HepG2 (cell line): Measurements from ENCODE around the gene KLHL3. TPM values are rescaled to one million over a fixed set of nuclear protein-coding genes. Genes with fewer than 3 reads are reported as not detected.

Experiments
- ARID3A ChIP-seq: IDR thresholded peaks from 2 replicates; pipeline ENCODE4 v1.6.1; 2012; ENCODE audit warnings: low read depth, low read length, improper control_type of control experiment
- CCAR2 ChIP-seq: fragments of 200-400 bp; formaldehyde crosslinking; optimal IDR thresholded peaks from 2 replicates; pipeline ENCODE3; 2018; ENCODE audit warnings: low read depth, mild to moderate bottlenecking, low read length, moderate library complexity
- ESRRA ChIP-seq: sonication (generic); formaldehyde crosslinking; IDR thresholded peaks from 2 replicates; pipeline ENCODE4 v1.5.1; 2020; ENCODE audit warnings: mild to moderate bottlenecking, low read depth, missing genetic modification reagents
- ETS1 ChIP-seq: sonication (generic); formaldehyde crosslinking; IDR thresholded peaks from 2 replicates; pipeline ENCODE4 v1.4.0; 2020; ENCODE audit warnings: missing genetic modification reagents
- GFI1 ChIP-seq: sonication (generic); formaldehyde crosslinking; IDR thresholded peaks from 2 replicates; pipeline ENCODE4 v1.5.0; 2020; ENCODE audit warnings: missing genetic modification reagents, mild to moderate bottlenecking, borderline replicate concordance
- HNF4G ChIP-seq, 2 experiments: sonication (generic) in 1 of 2; formaldehyde crosslinking in 1 of 2; IDR thresholded peaks; 2 replicates each; pipeline versions ENCODE4 v1.4.0 to v1.6.1; 2011 to 2020; ENCODE audit warnings: borderline replicate concordance in 2 of 2, low read depth in 2 of 2, mild to moderate bottlenecking in 2 of 2, low read length in 1 of 2, missing genetic modification reagents in 1 of 2, moderate library complexity in 1 of 2
- KDM1A ChIP-seq: IDR thresholded peaks from 2 replicates; pipeline ENCODE4 v1.6.1; 2016; ENCODE audit warnings: missing compliant biosample characterization
- NFYB ChIP-seq: sonication (generic); formaldehyde crosslinking; IDR thresholded peaks from 2 replicates; pipeline ENCODE4 v1.4.0; 2020; ENCODE audit warnings: missing genetic modification reagents
- PLRG1 ChIP-seq: fragments of 450-650 bp; conservative IDR thresholded peaks from 2 replicates; pipeline ENCODE4 v1.6.1; 2016
- SNRNP70 ChIP-seq: fragments of 200-400 bp; formaldehyde crosslinking; IDR thresholded peaks from 2 replicates; pipeline ENCODE4 v1.6.1; 2017; ENCODE audit warnings: mild to moderate bottlenecking, low read depth, low read length, moderate library complexity
- STAT5B ChIP-seq: sonication (generic); formaldehyde crosslinking; IDR thresholded peaks from 2 replicates; pipeline ENCODE4 v1.4.0; 2020; ENCODE audit warnings: missing genetic modification reagents
- THAP9 ChIP-seq: sonication (generic); formaldehyde crosslinking; IDR thresholded peaks from 2 replicates; pipeline ENCODE4; 2020; ENCODE audit warnings: missing genetic modification reagents, mild to moderate bottlenecking, borderline replicate concordance
- THYN1 ChIP-seq: sonication (generic); formaldehyde crosslinking; IDR thresholded peaks from 2 replicates; pipeline ENCODE4 v1.8.1; 2023; ENCODE audit warnings: low read depth, mild to moderate bottlenecking, moderate library complexity, missing genetic modification reagents, borderline replicate concordance
- YEATS2 ChIP-seq: sonication (generic); formaldehyde crosslinking; IDR thresholded peaks from 2 replicates; pipeline ENCODE4 v1.4.0; 2020; ENCODE audit warnings: missing genetic modification reagents, borderline replicate concordance
- ZBTB26 ChIP-seq: IDR thresholded peaks from 2 replicates; pipeline ENCODE4 v1.6.1; 2016; ENCODE audit warnings: missing compliant biosample characterization, missing genetic modification reagents, borderline replicate concordance
- ZMAT5 ChIP-seq: sonication (generic); formaldehyde crosslinking; IDR thresholded peaks from 2 replicates; pipeline ENCODE4 v1.5.0; 2020; ENCODE audit warnings: mild to moderate bottlenecking, low read depth, missing genetic modification reagents, borderline replicate concordance
- ZNF704 ChIP-seq: sonication (generic); formaldehyde crosslinking; IDR thresholded peaks from 2 replicates; pipeline ENCODE4 v1.8.1; 2023; ENCODE audit warnings: mild to moderate bottlenecking, inconsistent platforms, moderate library complexity, missing genetic modification reagents, borderline replicate concordance
- ZNF768 ChIP-seq: sonication (generic); formaldehyde crosslinking; IDR thresholded peaks from 2 replicates; pipeline ENCODE4 v1.4.0; 2020; ENCODE audit warnings: missing genetic modification reagents
- polyA plus RNA-seq, 8 experiments: library from polyadenylated mRNA; depleted of rRNA in 3 of 8; stranded (reverse) in 7 of 8; unstranded in 1 of 8; fragments of >200 nt; fragmentation: Illumina TruSeq in 4 of 8; extraction: Trizol in 4 of 8; gene quantifications; 2 replicates each; pipeline versions ENCODE4 v1.2.1 to v1.2.3, GENCODE V29; 2011 to 2016; ENCODE audit warnings: low read depth in 4 of 8, missing spikeins in 1 of 8, mixed read lengths in 1 of 8; ENCODE audit not compliant: insufficient read depth in 1 of 8
- total RNA-seq, 5 experiments: library from RNA; depleted of rRNA; stranded (reverse); fragments of >200 nt; fragmentation: Illumina TruSeq; extraction: Trizol; gene quantifications; 2 replicates each; pipeline ENCODE4 v1.2.3, GENCODE V29; 2016; ENCODE audit warnings: low read depth in 1 of 5

The KLHL3 gene
- total and polyA plus RNA-seq, 2 of the 13 experiments (the other 11 are each of a cell fraction or from before 2014, with no cell fraction given): 0.02 to 0.08 TPM

- TF ChIP-seq ETS1 (CRISPR knock-in tag): no peak
- TF ChIP-seq STAT5B: no peak
- TF ChIP-seq HNF4G (IDR thresholded peaks at IDR 0.05; ENCODE audit: borderline replicate concordance, low read depth, low read length): no peak
- TF ChIP-seq HNF4G (CRISPR knock-in tag; IDR thresholded peaks at IDR 0.05; ENCODE audit: borderline replicate concordance, low read depth): no peak
- TF ChIP-seq THAP9: 0 out of 2 replicates have a peak, but pooled peaks have one; percentile 13
- TF ChIP-seq ZNF768 (CRISPR knock-in tag): no peak
- no peak for TF ChIP-seq ESRRA (CRISPR knock-in tag)
- no peak for TF ChIP-seq ZNF704 (CRISPR knock-in tag)
- no peak for TF ChIP-seq ARID3A
- TF ChIP-seq GFI1: peak; percentile 11; the same call in 1 of the 2 replicates
- no peak for TF ChIP-seq NFYB (CRISPR knock-in tag)
- peak; percentile 15; the same call in 1 of the 2 replicates for TF ChIP-seq YEATS2 (CRISPR knock-in tag)
- TF ChIP-seq THYN1 (CRISPR knock-in tag): no peak
- TF ChIP-seq KDM1A (CRISPR knock-in tag): no peak
- no peak for TF ChIP-seq ZBTB26 (CRISPR knock-in tag)
- no peak for TF ChIP-seq SNRNP70
- TF ChIP-seq ZMAT5: no peak
- TF ChIP-seq CCAR2: no peak
- no peak for TF ChIP-seq PLRG1
These were observed 19.3 kb upstream of the KLHL3 start (continued) for GRCh38 chr5:137754961-137755762.
